NOMO-1 (cell line): Measurements from ENCODE around the gene CYP4F12.

Experiments
- DNase-seq, 2 experiments: peaks; one replicate each; lab custom pipeline; 2025; ENCODE audit not compliant: unreplicated experiment in 2 of 2; lab: John Stamatoyannopoulos, UW

The CYP4F12 gene

GRCh38 chr19:15672580-15673175 lies at the start of gene CYP4F12:
Gene CYP4F12, plus strand, starts transcription at chr19:15673087. Its CDS starts 443 bp downstream, at chr19:15673530.
- DNase-seq, result no peak

DNA sequence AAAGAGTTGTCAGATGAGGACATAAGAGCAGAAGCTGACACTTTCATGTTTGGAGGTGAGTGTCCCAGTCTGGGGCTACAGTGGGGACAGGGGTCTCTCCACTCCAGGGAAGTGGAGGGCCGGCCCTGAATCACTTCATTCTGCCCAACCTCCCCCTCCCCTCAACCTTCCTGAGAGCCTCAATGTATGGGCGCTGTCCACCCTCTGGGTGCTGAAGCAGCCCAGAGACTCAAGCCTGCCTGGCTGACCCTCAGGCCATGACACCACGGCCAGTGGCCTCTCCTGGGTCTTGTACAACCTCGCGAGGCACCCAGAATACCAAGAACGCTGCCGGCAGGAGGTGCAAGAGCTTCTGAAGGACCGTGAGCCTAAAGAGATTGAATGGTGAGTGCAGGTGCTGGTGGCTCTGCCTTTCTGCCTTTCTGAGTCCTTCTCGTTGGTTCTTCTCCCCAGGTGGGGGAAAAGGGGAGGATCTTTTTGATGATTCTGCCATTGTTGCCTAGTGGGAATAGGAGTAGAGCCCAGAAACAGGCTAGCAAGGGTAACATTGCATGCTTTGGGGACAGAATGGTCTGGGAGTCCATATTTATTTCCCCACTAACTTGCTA lies 49.1 kb upstream of the CYP4F12 start:
- no peak for DNase-seq

DNA sequence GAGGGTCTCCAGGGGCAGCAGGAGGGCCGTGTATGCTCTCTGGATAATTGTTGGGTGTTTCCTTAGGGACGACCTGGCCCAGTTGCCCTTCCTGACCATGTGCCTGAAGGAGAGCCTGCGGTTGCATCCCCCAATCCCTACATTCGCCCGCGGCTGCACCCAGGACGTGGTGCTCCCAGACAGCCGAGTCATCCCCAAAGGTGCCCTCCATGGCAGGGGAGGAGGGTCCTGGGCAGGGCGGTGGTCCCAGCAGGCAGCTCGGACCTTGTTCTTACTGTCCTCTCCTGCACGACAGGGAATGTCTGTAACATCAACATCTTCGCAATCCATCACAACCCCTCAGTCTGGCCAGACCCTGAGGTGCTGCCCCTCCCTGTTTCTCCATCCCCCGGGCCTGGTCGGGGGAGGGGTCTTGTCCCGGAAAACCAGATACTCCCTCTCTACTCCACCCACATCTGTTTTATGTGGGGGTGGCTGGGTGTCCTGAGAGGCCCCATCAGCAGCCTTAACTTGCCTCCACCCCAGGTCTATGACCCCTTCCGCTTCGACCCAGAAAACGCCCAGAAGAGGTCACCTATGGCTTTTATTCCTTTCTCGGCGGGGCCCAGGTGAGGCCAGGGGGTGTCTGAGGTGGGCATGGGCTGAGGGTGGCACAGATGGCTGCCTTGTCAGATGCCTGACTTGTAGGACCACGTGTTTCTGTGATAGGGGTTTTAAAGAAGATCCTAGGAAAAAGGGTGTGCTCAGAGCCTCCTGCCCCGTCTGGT lies 44.5 kb upstream of the CYP4F12 start:
- DNase-seq, result no peak

DNA sequence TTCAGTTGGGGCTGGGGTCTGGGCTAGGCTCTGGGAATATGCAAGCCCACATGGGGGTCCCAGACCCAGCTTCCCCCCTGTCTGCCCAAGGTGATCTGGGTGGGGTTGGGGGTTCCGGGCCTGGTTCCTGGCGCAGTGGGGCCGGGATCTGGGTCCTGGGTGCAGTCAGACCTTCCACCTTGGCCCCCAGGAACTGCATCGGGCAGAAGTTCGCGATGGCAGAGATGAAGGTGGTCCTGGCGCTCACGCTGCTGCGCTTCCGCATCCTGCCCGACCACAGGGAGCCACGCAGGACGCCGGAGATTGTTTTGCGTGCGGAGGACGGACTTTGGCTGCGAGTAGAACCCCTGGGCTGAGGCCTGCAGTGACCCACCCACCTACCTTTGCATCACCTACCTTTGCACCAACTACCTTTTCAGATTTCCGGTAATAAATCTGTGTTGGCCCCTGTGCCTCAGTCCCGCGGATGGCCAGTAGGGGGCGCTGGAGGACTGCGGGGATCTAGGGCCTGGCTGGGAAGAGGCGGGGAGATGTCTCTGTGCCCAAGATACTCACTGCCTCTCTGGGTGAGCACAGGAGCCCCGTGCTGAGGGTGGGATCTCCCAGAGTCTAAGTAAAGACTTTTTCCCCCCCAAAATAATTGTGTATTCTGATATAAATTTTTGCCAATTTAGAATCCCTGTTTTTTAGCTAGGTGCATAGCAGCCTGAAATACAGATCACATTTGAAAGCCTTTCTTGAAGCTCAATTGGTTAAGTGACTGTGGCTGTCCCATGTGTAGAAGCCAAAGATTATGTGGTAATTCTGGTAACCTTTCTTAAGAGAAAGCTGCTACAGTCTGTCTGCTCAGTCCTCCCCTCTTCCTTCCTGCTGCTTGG lies 43.6 kb upstream of the CYP4F12 start:
- peak; percentile 61 to 65 for DNase-seq

DNA sequence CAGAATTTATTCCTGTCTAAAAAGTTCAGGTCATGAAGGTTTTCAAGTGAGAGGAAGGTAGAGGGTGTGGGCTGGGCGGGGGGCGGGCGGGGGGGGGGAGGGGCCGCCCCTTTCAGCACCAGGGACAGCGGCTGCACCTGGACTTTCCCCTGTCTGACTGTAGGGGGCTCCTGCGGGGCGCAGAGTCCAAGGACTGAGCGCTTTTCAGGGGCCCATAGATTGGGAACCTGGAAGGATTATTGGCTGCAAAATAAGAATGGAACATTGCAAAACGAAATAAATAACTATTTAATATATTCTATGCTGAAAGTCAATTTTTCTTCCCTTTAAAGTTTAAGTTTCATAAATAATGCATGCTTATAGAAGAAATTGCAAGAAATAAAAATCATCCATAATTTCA lies 41.1 kb upstream of the CYP4F12 start:
- peak; percentile 17 to 62 for DNase-seq

- DNase-seq, result peak; percentile 58 to 65
Observed at GRCh38 chr19:15633082-15633835, 39.6 kb upstream of the CYP4F12 start.

DNA sequence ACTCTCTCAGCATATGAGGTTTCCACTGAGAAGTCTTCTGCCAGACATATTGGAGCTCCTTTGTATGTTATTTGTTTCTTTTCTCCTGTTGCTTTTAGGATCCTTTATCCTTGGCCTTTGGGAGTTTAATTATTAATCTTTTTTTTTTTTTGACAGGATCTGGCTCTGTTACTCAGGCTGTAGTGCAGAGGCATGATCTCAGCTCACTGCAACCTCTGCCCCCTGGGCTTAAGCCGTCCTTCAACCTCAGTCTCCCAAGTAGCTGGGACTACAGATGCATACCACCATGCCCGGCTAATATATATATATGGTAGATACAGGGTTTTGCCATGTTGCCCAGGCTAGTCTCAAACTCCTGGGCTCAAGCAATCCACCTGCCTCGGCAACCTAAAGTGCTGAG lies 38.8 kb upstream of the CYP4F12 start:
- no peak for DNase-seq

GRCh38 chr19:15635016-15635805 lies 37.7 kb upstream of the CYP4F12 start:
- no peak for DNase-seq

GRCh38 chr19:15636026-15636425 lies 36.9 kb upstream of the CYP4F12 start:
- no peak for DNase-seq

- no peak for DNase-seq
Observed at GRCh38 chr19:15639596-15639995, 33.3 kb upstream of the CYP4F12 start.

- no peak for DNase-seq
Observed at GRCh38 chr19:15640294-15640903, 32.5 kb upstream of the CYP4F12 start, which contains the start of gene CYP4F3. Gene CYP4F3, plus strand, starts transcription at chr19:15640897. Its CDS starts 519 bp downstream, at chr19:15641416.

DNA sequence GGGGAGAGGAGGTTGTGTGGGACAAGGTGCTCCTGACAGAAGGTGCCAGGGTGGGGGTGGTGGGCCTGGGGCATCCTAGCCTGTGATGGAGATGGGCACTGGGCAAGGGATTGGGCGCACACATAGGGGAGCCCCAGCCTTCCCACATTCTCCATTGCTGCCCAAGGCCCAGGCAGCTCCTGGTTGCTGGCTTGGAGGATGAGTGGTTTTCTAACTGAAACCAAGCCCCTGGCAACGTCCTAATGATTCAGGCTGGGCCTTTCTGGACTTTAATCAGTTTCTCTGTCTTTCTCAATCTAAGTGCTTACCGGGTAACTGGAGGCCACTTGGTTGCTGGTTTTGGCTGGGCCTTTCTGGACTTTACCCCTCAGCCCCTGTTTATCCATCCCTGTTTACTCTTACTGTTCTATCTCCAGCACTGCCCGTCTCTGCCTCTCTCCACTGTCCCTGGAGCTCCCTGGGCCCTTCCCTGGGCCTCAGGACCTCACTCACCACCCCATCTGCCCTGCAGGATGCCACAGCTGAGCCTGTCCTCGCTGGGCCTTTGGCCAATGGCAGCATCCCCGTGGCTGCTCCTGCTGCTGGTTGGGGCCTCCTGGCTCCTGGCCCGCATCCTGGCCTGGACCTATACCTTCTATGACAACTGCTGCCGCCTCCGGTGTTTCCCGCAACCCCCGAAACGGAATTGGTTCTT lies 31.8 kb upstream of the CYP4F12 start:
- DNase-seq, result peak in 1 of 2 experiments; percentile 2

DNA sequence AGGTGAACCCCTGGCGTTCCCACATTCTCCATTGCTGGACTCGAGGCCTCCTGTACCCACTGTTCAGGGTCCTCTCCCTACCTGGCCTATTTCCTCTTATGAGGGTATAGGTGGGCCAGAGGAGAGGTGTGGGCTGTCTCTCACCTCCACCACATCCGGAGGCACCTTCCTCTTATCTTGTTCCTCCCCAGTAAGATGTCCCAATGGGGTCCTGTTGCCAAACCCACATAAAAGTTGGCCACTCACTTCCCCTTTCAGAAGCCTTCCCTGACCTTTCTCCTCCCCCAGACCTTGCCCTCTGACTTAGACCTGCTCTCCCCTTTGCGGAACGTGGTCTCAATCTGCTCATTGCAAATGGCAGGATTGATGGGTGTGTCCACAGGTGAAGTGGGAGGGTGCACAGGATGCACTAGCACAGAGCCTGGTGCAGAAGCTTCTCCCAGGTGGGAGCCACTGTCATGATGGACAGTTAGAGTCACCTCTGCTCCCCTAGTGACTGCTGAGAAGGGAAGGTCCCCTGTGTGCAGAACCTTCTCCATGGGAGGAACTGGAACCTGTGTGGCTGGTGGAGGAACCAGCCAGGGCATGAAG lies 30.9 kb upstream of the CYP4F12 start:
- peak; percentile 74 to 90 for DNase-seq

- DNase-seq, result no peak
Observed at GRCh38 chr19:15642807-15643206, 30.1 kb upstream of the CYP4F12 start.

DNA sequence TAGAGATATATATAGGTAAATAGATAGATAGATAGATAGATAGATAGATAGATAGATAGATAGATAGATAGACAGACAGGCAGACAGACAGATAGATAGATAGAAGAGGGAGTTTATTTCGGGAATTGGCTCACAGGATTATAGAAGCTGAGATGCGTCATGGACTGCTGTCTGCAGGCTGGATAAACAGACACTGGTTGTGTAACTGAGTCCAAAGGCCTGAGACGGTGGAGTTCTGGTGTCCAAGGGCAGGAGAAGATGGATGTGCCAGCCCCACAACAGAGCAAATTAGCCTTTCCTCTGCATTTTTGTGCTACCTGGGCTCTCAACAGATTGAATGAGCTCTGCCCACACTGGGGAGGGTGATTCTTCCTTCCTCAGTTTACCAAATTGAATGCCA lies 29.5 kb upstream of the CYP4F12 start:
- DNase-seq, result no peak

- no peak for DNase-seq
Observed at GRCh38 chr19:15644066-15644741, 28.7 kb upstream of the CYP4F12 start.

DNA sequence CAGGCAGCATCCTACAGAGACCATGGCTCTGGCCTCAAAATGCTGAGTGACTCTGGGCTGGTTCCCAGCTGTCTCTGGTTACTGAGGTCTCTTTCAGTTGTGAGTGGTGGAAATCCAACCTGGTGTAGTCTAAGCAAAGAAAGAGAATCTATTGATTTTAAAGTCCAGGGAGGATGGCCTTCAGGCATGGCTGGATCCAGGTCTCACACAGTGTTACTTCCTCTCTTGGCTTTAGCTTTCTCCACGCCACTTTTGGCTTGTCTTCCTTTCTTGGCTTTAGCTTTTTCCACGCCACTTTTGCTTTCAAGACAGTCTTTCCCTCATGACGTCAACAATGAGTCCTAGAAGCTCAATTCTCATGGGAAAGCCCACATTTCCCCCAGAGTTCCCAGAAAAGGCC lies 28.1 kb upstream of the CYP4F12 start:
- DNase-seq, result no peak
